ENCODE results near the gene TMC2.

GRCh38 chr20:2603816-2604505, 67.6 kb downstream of the TMC2 start:
- TF ChIP-seq CTCF (IDR thresholded peaks at IDR 0.05; ENCODE audit: insufficient read depth, low read length) (no peak), REST (IDR thresholded peaks at IDR 0.05; ENCODE audit: insufficient replicate concordance, low read depth) (no peak)

Data from HL-60 (cell line).